Stimulated activated memory B cell treated with anti-CD40 and anti-IgM and Interleukin-4, amounts not matched to agents 10 μg/mL and 1 μg/mL and 100 μg/mL, for 72 hours (primary cell): ENCODE results near the gene CTU1.
A peak's percentile ranks its signal among the peaks of the same experiment; 100 is the strongest.
"Not testable (repeated sequence)": the region's sequence is repeated elsewhere in the genome, so short reads cannot be mapped to it uniquely, and the experiment has no call there.

Source experiments
- ATAC-seq: fragments of 150-1000 bp; cut with Tn5 transposase; 2 replicates; pipeline ENCODE4 v1.10.0; 2021
- H3K27ac Mint-ChIP-seq: one replicate; pipeline ENCODE4 v1.8.0; 2022; ENCODE audit warnings: mild to moderate bottlenecking, mixed read lengths
- H3K27me3 Mint-ChIP-seq: one replicate; pipeline ENCODE4 v1.8.0; 2022; ENCODE audit warnings: mixed read lengths
- H3K36me3 Mint-ChIP-seq: one replicate; pipeline ENCODE4 v1.8.0; 2022; ENCODE audit warnings: mixed read lengths
- H3K4me1 Mint-ChIP-seq: one replicate; pipeline ENCODE4 v1.8.0; 2022; ENCODE audit warnings: mixed read lengths
- H3K4me3 Mint-ChIP-seq: one replicate; pipeline ENCODE4 v1.8.0; 2022; ENCODE audit warnings: mild to moderate bottlenecking, moderate library complexity, mixed read lengths
- H3K9me3 Mint-ChIP-seq: one replicate; pipeline ENCODE4 v1.8.0; 2022; ENCODE audit warnings: mixed read lengths

Gene CTU1

GRCh38 chr19:51108066-51108804 lies at the start of gene CTU1:
CTU1 (minus strand) TSS chr19:51108409; CDS start chr19:51104569, 3,840 bp downstream.
- peaks cover 26% of the 10 kb centered on the region for H3K36me3 Mint-ChIP-seq
- H3K9me3 Mint-ChIP-seq, result no peaks in the 10 kb centered on the region
- peak within 1 kb of the TSS; percentile 98 for H3K4me3 Mint-ChIP-seq
- H3K27me3 Mint-ChIP-seq, result no peaks in the 10 kb centered on the region
- peak within 1 kb of the TSS; percentile 89 for H3K27ac Mint-ChIP-seq
- peaks cover 35% of the 10 kb centered on the region for H3K4me1 Mint-ChIP-seq
- peak; percentile 98 for ATAC-seq

- Mint-ChIP-seq H3K9me3 (no peaks in the 10 kb centered on the region), H3K27me3 (peaks cover 44% of the 10 kb centered on the region), H3K36me3 (no peaks in the 10 kb centered on the region), H3K4me3 (no peak overlapping the region), H3K27ac (no peak overlapping the region), H3K4me1 (no peaks in the 10 kb centered on the region)
- ATAC-seq, result no peak
These were observed 49.1 kb upstream of the CTU1 start for GRCh38 chr19:51157265-51157664.

GRCh38 chr19:51156710-51157109 lies 48.5 kb upstream of the CTU1 start:
- H3K4me1 Mint-ChIP-seq, result no peaks in the 10 kb centered on the region
- H3K36me3 Mint-ChIP-seq, result no peaks in the 10 kb centered on the region
- H3K27ac Mint-ChIP-seq, result no peak overlapping the region
- ATAC-seq, result no peak
- H3K27me3 Mint-ChIP-seq, result peaks cover 49% of the 10 kb centered on the region
- no peaks in the 10 kb centered on the region for H3K9me3 Mint-ChIP-seq
- H3K4me3 Mint-ChIP-seq, result no peak overlapping the region

- Mint-ChIP-seq H3K27me3 (peaks cover 60% of the 10 kb centered on the region), H3K9me3 (peaks cover 5% of the 10 kb centered on the region), H3K4me3 (no peak overlapping the region), H3K4me1 (no peaks in the 10 kb centered on the region), H3K36me3 (no peaks in the 10 kb centered on the region), H3K27ac (no peak overlapping the region)
- ATAC-seq, result no peak
These were observed 42.4 kb upstream of the CTU1 start for GRCh38 chr19:51150627-51151026.

GRCh38 chr19:51148580-51148979 lies 40.4 kb upstream of the CTU1 start:
- Mint-ChIP-seq H3K27me3 (peaks cover 60% of the 10 kb centered on the region), H3K4me1 (no peaks in the 10 kb centered on the region), H3K9me3 (peaks cover 5% of the 10 kb centered on the region), H3K4me3 (no peak overlapping the region), H3K27ac (no peak overlapping the region), H3K36me3 (no peaks in the 10 kb centered on the region)
- no peak for ATAC-seq

GRCh38 chr19:51147663-51148062 lies 39.5 kb upstream of the CTU1 start:
- Mint-ChIP-seq H3K4me3 (no peak overlapping the region), H3K36me3 (no peaks in the 10 kb centered on the region), H3K27me3 (peaks cover 53% of the 10 kb centered on the region), H3K9me3 (peaks cover 5% of the 10 kb centered on the region), H3K27ac (no peak overlapping the region), H3K4me1 (no peaks in the 10 kb centered on the region)
- no peak for ATAC-seq

GRCh38 chr19:51146751-51147150 lies 38.5 kb upstream of the CTU1 start:
- Mint-ChIP-seq H3K4me3 (no peak overlapping the region), H3K27me3 (peaks cover 50% of the 10 kb centered on the region), H3K9me3 (peaks cover 5% of the 10 kb centered on the region), H3K4me1 (no peaks in the 10 kb centered on the region), H3K27ac (no peak overlapping the region), H3K36me3 (no peaks in the 10 kb centered on the region)
- ATAC-seq, result no peak

GRCh38 chr19:51145916-51146493 lies 37.8 kb upstream of the CTU1 start:
- no peak overlapping the region for H3K4me3 Mint-ChIP-seq
- no peak overlapping the region for H3K27ac Mint-ChIP-seq
- peaks cover 5% of the 10 kb centered on the region for H3K9me3 Mint-ChIP-seq
- peaks cover 45% of the 10 kb centered on the region for H3K27me3 Mint-ChIP-seq
- H3K4me1 Mint-ChIP-seq, result no peaks in the 10 kb centered on the region
- no peak for ATAC-seq
- no peaks in the 10 kb centered on the region for H3K36me3 Mint-ChIP-seq

GRCh38 chr19:51144482-51145045 lies 36.4 kb upstream of the CTU1 start:
- no peak overlapping the region for H3K4me3 Mint-ChIP-seq
- H3K36me3 Mint-ChIP-seq, result no peaks in the 10 kb centered on the region
- H3K9me3 Mint-ChIP-seq, result no peaks in the 10 kb centered on the region
- peaks cover 45% of the 10 kb centered on the region for H3K27me3 Mint-ChIP-seq
- no peak overlapping the region for H3K27ac Mint-ChIP-seq
- no peak for ATAC-seq
- H3K4me1 Mint-ChIP-seq, result peaks cover 8% of the 10 kb centered on the region

GRCh38 chr19:51143486-51143885 lies 35.3 kb upstream of the CTU1 start:
- H3K27me3 Mint-ChIP-seq, result peaks cover 45% of the 10 kb centered on the region
- no peaks in the 10 kb centered on the region for H3K36me3 Mint-ChIP-seq
- H3K4me3 Mint-ChIP-seq, result no peak overlapping the region
- no peak overlapping the region for H3K27ac Mint-ChIP-seq
- no peaks in the 10 kb centered on the region for H3K9me3 Mint-ChIP-seq
- H3K4me1 Mint-ChIP-seq, result peaks cover 12% of the 10 kb centered on the region
- no peak for ATAC-seq

GRCh38 chr19:51142809-51143475 lies 34.7 kb upstream of the CTU1 start:
- H3K9me3 Mint-ChIP-seq, H3K36me3 Mint-ChIP-seq, H3K4me3 Mint-ChIP-seq, ATAC-seq, H3K27ac Mint-ChIP-seq: not testable (repeated sequence)
- Mint-ChIP-seq H3K4me1 (peaks cover 12% of the 10 kb centered on the region), H3K27me3 (peaks cover 47% of the 10 kb centered on the region)

GRCh38 chr19:51142119-51142518 lies 33.9 kb upstream of the CTU1 start, which contains the start of gene SIGLEC7:
SIGLEC7 (plus strand) TSS chr19:51142301; CDS start chr19:51142370, 69 bp downstream.
- Mint-ChIP-seq H3K4me3 (no peak within 1 kb of the TSS), H3K27ac (no peak within 1 kb of the TSS), H3K4me1 (peaks cover 19% of the 10 kb centered on the region), H3K9me3 (peaks cover 4% of the 10 kb centered on the region), H3K36me3 (no peaks in the 10 kb centered on the region), H3K27me3 (peaks cover 56% of the 10 kb centered on the region)
- no peak for ATAC-seq

GRCh38 chr19:51141181-51141580 lies 33.0 kb upstream of the CTU1 start:
- no peak for ATAC-seq
- Mint-ChIP-seq H3K9me3 (peaks cover 5% of the 10 kb centered on the region), H3K4me3 (no peak overlapping the region), H3K4me1 (peaks cover 23% of the 10 kb centered on the region), H3K27ac (no peak overlapping the region), H3K27me3 (peaks cover 62% of the 10 kb centered on the region), H3K36me3 (no peaks in the 10 kb centered on the region)

- Mint-ChIP-seq H3K27ac (no peak overlapping the region), H3K36me3 (no peaks in the 10 kb centered on the region), H3K9me3 (peaks cover 5% of the 10 kb centered on the region), H3K4me1 (peaks cover 23% of the 10 kb centered on the region), H3K27me3 (peaks cover 63% of the 10 kb centered on the region), H3K4me3 (no peak overlapping the region)
- no peak for ATAC-seq
These were observed 32.2 kb upstream of the CTU1 start for GRCh38 chr19:51140441-51140840.

- Mint-ChIP-seq H3K4me3 (no peak overlapping the region), H3K4me1 (peaks cover 23% of the 10 kb centered on the region)
These were observed 31.2 kb upstream of the CTU1 start for GRCh38 chr19:51139299-51140014.

More at GRCh38 chr19:51139299-51140014, 31.2 kb upstream of the CTU1 start:
- Mint-ChIP-seq H3K27ac (no peak overlapping the region), H3K9me3 (peaks cover 11% of the 10 kb centered on the region), H3K27me3 (peaks cover 63% of the 10 kb centered on the region), H3K36me3 (no peaks in the 10 kb centered on the region)
- no peak for ATAC-seq
